T-helper 1 cell treated with Interleukin-12 subunit alpha and Interleukin-12 subunit beta and Interleukin-4 antibody, amounts not matched to agents 30 ng/mL and 1 ng/mL, for 36 hours (primary cell): Measurements from ENCODE around the gene DTX1. TPM values are rescaled to one million over a fixed set of nuclear protein-coding genes. Genes with fewer than 3 reads are reported as not detected.
"Not testable (repeated sequence)": the region's sequence is repeated elsewhere in the genome, so short reads cannot be mapped to it uniquely, and the experiment has no call there.

Experiments used
- intact Hi-C: fragments of 100-400 bp; cut with micrococcal nuclease; formaldehyde crosslinking; loops from one replicate; pipeline ENCODE4 v1.15.1; 2024
- total RNA-seq: library from RNA; stranded (reverse); gene quantifications from 2 replicates; pipeline ENCODE4 v1.2.3, GENCODE V29; 2022

DTX1 gene
- total RNA-seq, 1 donor from 2014 or later = 0.66 TPM

- intact Hi-C loops = loop anchor here (1.0 kb wide), 1 partner anchor 87 kb away; no protein-coding TSS in a partner anchor
These were observed 78.9 kb downstream of the DTX1 start, which contains the start of gene RASAL1 for GRCh38 chr12:113135178-113136127. Gene RASAL1, minus strand, starts transcription at chr12:113135761. Its CDS starts 299 bp downstream, at chr12:113135462.

- intact Hi-C loops = no loop called here
These were observed 79.8 kb downstream of the DTX1 start for GRCh38 chr12:113136128-113136989.

GRCh38 chr12:113136990-113137511, 80.5 kb downstream of the DTX1 start:
- intact Hi-C loops = no loop called here

DNA sequence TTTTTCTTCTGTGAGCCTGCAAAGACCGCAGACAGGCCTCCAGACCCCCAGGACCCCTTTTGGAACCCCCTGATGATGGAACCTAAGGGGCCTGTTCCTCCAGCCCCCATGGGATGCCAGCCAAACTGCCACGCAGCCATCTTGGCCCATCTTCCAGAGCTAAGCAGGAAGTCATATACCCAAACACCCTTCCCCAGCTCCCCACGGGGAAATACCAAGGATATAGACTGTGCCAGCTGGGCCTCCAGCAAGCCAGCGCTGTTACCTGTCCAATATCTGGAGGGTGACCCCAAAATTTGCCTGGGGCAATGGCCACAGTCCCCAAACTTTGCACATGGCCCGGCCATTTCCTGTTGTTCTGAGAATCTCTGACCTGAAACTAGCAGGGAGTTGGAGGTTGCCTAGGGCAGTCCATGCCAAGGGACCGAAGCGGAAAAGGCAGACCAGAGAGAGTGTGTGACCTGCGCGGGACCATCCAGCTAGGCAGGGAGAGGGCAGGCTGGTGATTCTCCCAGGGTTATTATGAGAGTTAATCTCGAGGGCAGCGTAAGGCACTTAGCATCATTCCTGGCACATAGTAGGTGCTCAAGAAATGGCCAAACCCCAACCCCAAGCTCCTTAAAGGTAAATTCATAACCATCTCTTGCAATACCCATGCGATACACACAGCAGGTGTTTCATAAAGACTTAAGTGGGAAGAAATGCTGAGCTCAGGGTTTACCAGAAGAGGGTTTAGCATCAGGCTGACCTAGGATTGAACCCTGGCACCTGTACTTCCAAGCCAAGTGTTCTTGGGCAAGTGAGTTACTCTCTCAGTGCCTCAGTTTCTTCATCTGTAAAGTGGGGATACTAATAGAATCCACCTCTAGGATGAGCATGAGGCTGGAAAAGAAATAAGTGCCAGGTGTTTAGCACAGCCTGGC, 81.6 kb downstream of the DTX1 start:
- intact Hi-C loops = no loop called here

GRCh38 chr12:113138826-113139225, 82.3 kb downstream of the DTX1 start:
- intact Hi-C loops = no loop called here

- intact Hi-C loops = no loop called here
These were observed 84.2 kb downstream of the DTX1 start for GRCh38 chr12:113140706-113141105.

DNA sequence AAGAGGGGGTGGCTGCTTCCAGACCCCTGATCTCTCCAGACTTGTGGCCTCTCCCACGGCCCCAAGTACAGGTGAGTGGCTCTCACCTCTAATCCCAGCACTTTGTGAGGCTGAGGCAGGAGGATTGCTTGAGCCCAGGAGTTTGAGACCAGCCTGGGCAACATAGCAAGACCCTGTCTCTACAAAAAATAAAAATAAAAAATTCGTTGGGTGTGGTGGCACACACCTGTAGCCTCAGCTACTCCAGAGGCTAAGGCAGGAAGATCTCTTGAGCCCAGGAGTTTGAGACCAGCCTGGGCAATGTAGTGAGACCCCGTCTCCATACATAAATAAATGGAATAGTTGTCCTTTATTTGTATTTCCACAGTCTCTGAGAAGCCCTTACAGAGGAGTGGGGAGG, 85.2 kb downstream of the DTX1 start:
- intact Hi-C loops = not testable (repeated sequence)

- intact Hi-C loops = no loop called here
These were observed 85.8 kb downstream of the DTX1 start for GRCh38 chr12:113142173-113142885.

DNA sequence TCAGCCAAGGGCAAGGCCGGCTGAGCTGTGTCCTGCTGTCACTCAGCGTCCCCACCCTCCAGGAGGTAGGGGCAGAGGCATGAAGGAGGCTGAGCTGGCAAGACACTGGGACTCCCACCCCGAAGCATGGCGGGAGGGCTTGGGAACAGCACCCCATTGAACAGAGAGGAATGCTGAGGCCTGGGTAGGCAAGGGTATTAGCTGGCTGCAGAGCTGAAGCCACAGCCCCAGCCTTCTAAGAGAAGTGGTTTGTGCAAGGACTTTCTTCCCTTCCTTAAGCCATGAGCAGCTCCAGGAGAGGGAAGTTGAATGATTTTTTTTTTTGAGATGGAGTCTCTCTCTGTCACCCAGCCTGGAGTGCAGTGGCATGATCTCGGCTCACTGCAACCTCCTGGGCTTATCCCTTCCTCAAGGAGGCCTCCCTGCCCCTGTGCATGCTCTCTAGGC, 86.4 kb downstream of the DTX1 start:
- intact Hi-C loops = no loop called here

- intact Hi-C loops = no loop called here
These were observed 87.4 kb downstream of the DTX1 start for GRCh38 chr12:113143959-113144358.

- intact Hi-C loops = no loop called here
These were observed 88.3 kb downstream of the DTX1 start for GRCh38 chr12:113144806-113145205.

GRCh38 chr12:113145720-113146551, 89.4 kb downstream of the DTX1 start:
- intact Hi-C loops = no loop called here

DNA sequence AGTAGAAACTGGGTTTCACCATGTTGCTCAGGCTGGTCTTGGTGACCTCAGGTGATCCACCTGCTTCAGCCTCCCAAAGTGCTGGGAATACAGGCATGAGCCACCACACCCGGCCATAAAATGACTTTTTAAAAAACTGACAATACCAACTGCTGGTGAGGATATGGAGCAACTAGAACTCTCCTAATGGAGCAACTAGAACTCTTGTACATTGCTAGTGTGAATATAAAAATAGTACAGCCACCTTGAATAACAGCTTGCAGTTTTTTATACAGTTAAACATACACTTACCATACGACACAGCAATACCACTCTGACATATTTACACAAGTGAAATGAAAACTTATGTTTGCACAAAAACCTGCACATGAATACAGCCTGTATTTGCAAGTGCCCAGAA, 90.5 kb downstream of the DTX1 start:
- intact Hi-C loops = no loop called here

Other genes starting within 250 kb of the DTX1 start
- gene OAS1, start 149.8 kb upstream of the DTX1 start, total RNA-seq = 151 and 155 TPM in 2 replicates
- gene OAS3, start 118.3 kb upstream of the DTX1 start, total RNA-seq = 286 and 292 TPM in 2 replicates
- gene OAS2, start 78.2 kb upstream of the DTX1 start, total RNA-seq = 213 and 215 TPM in 2 replicates
- 0.10 TPM in 1 of 2 replicates, not detected in the other for gene RASAL1, start 79.0 kb downstream of the DTX1 start, total RNA-seq
- gene CFAP73, start 93.0 kb downstream of the DTX1 start, total RNA-seq = 0.22 and 0.25 TPM in 2 replicates
- 71.4 and 85.8 TPM in 2 replicates for gene DDX54, start 128.7 kb downstream of the DTX1 start, total RNA-seq
- 25.1 and 26.0 TPM in 2 replicates for gene RITA1, start 129.0 kb downstream of the DTX1 start, total RNA-seq
- 51.4 and 57.5 TPM in 2 replicates for gene TPCN1, start 164.7 kb downstream of the DTX1 start, total RNA-seq